Fibroblast of skin of left quadriceps (primary cell): ENCODE measurements around the gene REC8.

ENCODE experiments used
- DNase-seq, 2 experiments: peaks; one replicate each; pipeline ENCODE4 v3.0.0-alpha.2; 2013; ENCODE audit warnings: low read depth in 2 of 2

Gene REC8, protein sequence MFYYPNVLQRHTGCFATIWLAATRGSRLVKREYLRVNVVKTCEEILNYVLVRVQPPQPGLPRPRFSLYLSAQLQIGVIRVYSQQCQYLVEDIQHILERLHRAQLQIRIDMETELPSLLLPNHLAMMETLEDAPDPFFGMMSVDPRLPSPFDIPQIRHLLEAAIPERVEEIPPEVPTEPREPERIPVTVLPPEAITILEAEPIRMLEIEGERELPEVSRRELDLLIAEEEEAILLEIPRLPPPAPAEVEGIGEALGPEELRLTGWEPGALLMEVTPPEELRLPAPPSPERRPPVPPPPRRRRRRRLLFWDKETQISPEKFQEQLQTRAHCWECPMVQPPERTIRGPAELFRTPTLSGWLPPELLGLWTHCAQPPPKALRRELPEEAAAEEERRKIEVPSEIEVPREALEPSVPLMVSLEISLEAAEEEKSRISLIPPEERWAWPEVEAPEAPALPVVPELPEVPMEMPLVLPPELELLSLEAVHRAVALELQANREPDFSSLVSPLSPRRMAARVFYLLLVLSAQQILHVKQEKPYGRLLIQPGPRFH

DNA sequence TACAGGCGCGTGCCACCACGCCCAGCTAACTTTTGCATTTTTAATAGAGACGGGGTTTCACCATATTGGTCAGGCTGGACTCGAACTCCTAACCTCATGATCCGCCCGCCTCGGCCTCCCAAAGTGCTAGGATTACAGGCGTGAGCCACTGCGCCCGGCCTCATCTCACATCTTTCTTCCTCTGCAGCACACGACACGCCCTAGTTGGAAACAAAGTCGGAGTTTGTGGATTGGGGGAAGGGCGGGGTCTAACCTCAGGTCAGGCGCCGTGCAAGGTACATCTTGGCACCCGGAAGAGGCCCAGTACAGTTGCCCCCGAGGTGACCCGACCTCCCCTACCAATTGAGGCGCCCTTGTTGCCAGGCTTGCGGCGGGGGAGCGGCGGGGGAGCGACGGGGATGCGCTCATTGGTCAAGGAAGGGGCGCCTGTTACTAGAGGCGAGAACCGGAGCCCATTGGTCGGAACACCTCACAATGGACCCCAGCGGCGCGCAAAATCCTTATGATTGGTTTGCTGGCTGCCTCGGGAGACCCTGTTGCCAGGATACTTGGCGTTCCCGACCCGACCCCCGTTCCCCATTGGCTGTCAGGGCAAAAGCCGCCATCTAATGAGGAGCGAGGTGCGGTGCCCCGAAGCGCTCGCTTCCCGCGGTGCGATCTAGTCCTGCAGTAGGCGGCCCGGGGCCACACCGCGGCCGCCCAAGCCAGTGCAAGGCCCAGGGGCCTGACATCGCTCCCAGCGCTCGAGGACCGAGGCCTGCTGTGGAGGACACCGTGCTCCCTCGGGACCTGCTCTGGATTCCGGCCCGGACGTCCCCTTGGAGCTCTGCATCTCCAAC, at the start of gene REC8:
Gene REC8, plus strand, starts transcription at position 659 of the 839 bp plus-strand sequence. CDS start 473 bp downstream, outside the sequence.
- DNase-seq: peak; percentile 70 to 73

DNA sequence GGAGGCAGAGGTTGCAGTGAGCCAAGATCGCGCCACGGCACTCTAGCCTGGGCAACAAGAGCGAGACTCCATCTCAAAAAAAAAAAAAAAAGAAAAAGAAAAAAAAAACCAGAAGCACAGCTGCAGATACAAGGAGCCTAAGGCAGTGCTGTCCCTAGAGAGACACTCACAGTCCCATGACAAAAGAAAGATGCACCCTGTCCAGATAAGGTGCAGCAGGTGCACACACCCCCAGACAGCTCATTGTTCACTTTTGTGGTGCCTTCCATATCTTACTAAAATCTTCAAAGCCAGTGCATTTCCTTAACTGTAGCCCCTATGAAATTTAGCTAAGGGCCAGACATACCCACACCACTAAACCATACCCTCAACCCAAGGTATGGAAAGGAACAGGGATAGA, 49.5 kb upstream of the REC8 start:
- no peak for DNase-seq

DNA sequence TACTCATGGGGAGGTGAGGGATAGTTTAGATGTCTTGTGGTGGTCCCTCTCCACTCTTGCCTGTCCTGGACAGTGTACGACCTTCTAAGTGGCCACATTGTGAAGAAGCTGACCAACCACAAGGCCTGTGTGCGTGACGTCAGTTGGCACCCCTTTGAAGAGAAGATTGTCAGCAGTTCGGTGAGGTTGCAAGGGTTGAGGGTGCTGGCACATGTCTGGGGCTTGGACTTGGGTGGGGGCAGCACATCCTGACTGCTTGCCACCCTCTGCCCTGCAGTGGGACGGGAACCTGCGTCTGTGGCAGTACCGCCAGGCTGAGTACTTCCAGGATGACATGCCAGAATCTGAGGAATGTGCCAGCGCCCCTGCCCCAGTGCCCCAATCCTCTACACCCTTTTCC, 49.0 kb upstream of the REC8 start:
- DNase-seq: no peak

DNA sequence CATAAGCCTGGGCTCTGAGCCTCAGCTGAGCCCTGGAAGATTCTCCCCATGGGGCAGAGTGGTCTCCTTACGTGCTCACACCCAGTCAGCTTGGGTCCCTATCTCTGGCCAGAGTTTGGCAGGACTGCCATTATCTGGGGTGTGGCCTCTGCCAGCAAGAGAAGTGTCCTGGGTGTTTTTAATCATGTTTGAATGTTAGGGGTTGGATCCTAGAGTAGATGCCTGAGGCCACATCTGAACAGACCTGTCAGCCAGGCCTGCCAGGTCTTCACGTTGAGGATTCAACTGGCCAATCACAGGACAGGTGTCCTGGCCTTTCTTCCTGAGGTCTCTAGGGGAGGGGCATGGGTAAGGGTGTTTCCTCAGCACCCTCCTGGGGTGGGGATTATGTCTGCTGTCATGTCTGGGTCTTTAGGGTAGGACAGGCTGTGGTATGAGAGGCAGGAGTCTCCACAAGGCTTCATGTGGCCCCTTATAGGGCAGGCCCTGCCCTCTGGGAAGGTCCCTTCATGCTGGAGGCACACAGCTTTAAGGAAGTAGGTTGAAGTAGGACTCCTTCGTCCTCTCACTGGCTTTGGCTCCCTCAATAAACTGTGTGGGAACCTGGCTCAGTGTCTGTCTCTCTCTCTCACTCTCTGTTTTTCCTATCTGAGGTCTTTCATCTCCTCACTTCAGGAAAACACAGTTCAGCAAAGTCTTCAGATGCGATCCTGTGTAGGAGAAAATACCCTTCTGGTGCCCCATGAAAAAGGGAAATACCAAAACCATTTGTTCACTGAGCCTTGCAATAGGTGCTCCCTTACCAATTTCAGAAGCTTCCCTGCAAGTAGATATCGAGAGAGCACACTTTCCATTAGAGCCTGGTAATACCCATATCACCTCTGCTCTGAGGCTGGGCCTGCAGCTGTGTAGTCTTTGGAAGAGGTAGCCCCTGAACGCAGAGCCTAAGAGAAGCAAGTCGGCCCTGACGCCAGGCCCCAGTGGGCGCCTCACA, 48.2 kb upstream of the REC8 start:
- no peak for DNase-seq

DNA sequence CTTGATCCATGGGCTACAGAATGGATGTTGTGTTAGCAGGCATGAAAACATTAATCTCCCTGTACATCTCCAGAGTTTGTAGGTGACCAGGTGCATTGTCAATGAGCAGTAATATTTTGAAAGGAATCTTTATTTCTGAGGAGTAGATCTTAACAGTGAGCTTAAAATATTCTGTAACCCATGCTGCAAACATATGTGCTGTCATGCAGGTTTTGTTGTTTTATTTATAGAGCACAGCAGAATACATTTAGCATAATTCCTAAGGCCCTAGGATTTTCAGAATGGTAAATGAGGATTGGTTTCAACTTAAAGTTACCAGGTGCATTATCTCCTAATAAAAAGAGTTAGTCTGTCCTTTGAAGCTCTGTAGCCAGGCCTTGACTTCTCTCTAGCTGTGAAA, 44.9 kb upstream of the REC8 start:
- no peak for DNase-seq

DNA sequence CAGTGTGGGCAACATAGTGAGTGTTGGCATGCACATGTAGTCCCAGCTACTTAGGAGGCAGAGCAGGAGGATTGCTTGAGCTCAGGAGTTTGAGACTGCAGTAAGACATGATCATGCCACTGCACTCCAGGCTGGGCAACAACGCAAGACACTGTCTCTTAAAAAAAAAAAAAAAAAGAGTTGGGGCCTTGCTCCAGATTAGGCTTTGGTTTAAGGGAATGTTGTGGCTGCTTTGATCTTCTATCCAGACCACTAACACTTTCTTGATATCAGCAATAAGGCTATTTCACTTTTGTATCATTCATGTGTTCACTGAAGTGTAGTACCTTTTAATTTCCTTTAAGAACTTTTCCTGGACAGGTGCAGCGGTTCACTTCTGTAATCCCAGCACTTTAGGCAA, 44.2 kb upstream of the REC8 start:
- DNase-seq: no peak

DNA sequence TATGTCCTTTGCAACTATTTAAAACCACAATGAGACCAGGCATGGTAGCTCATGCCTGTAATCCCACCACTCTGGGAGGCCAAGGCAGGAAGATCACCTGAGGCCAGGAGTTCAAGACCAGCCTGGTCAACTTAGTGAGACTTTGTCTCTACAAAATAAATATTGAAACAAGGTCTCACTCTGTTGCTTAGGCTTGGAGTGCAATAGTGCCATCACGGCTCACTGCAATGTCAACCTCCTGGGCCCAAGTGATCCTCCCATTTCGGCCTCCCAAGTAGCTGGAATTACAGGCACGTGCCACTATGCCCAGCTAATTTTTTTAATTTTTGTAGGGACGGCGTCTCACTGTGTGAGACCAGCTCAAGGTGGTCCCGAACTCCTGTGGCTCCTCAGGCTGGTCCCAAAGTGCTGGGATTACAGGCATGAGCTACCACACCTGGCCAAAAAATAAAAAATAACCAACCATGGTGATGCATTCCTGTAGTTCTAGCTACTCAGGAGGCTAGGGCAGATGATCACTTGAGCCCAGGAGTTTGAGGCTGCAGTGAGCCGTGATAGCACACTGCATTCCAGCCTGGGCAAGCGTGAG, 42.4 kb upstream of the REC8 start:
- no peak for DNase-seq

DNA sequence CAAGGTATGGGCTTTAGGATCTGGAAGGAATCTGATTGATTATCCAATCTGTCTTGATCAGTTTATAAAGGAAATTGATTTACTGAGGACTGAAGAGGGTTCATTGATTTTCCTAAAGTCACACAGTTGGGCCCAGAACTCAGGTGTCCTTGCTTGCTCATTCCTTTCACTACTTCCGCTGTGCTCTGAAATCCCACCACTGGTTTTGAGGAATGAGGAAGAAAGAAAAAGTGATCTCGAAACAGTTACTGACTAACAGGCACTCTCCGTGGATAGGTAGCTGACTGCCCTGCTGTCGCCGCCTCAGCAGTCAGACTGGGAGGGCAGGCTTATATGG, 41.5 kb upstream of the REC8 start, which contains the start of gene FITM1:
Gene FITM1, plus strand, starts transcription at position 280 of the 337 bp plus-strand sequence. CDS start 905 bp downstream, outside the sequence.
- DNase-seq: no peak

DNA sequence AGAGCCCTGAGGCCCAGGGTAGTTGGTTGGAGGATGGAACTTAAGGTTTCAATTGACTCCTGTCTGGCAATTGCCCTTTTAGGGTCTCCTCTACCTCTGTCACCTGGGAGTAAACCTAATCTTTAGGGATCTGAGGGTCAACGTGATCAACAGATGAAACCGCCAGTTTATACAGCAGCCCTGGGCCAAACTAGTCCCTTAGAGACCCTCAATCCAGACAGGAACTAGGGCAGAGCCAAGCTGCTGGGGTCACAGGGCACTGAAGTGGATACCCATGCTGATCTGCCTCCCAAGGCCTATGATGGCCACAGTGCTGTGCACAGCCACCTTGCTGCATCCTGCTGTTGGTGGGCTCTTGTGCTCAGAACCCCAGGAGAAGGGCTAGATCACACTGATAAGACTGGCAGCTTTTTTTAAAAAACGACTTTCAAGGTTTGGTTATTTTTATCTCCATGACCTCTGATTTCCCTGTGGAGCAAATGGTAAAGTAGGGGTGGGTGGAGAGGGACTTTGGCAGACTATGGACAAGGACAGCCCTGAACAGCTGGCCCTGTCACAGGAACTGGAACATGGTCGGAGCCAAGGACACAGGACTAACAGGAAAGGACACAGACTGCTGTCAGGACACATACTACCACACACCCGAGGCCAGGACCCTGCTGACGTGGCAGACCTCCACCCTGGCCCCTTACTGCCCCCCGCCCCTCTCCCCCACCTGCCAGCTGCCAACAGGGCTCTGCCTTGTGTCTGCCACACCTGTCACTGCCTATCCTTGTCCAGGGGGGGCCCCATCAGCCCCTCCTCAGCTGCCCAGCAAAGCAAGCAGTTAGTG, 40.9 kb upstream of the REC8 start:
- DNase-seq: no peak

DNA sequence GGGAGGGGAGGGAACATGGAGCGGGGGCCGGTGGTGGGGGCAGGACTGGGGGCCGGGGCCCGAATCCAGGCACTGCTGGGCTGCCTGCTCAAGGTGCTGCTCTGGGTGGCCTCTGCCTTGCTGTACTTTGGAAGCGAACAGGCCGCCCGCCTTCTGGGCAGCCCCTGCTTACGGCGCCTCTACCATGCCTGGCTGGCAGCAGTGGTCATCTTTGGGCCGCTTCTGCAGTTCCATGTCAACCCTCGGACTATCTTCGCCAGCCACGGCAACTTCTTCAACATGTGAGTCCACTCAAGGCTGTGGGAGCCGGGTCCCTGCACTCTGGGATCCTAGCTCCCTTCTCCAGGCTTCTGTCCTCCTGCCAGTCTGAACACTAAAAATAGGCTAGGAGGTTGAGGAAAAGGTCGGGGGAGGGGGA, 40.3 kb upstream of the REC8 start:
- no peak for DNase-seq

DNA sequence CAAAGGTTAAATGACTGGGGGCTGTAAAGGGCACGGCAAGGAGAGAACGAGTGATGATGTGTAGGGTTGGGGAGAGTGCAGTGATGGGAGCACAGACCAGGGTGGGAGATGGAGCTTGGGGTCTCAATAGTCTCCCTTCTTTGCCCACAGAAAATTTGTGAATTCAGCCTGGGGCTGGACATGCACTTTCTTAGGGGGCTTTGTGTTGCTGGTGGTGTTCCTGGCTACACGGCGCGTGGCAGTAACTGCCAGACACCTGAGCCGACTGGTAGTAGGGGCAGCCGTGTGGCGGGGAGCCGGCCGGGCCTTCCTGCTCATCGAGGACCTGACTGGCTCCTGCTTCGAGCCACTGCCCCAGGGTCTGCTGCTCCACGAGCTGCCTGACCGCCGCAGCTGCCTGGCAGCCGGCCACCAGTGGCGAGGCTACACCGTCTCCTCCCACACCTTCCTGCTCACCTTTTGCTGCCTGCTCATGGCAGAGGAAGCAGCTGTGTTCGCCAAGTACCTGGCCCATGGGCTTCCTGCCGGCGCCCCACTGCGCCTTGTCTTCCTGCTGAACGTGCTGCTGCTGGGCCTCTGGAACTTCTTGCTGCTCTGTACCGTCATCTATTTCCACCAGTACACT, 39.7 kb upstream of the REC8 start:
- no peak for DNase-seq

DNA sequence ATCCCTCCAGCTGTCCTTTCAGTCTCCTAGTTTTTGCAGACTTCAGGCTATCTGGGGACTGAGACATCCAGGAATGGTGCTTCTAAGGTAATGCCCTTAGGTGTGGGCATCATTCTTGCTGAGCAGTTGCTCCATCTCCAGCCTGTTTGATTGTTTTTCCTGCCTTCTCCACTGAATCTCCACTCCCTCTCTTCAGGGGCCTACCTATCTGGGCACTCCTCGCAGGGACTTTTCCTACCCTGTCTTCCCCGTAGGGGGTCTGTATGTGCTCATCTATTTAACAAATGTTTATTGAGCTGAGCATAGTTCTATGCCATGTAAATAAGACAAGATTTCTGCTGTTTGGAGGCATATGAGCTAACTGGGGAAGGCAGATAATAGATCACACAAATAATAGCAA, 38.9 kb upstream of the REC8 start:
- DNase-seq: no peak

DNA sequence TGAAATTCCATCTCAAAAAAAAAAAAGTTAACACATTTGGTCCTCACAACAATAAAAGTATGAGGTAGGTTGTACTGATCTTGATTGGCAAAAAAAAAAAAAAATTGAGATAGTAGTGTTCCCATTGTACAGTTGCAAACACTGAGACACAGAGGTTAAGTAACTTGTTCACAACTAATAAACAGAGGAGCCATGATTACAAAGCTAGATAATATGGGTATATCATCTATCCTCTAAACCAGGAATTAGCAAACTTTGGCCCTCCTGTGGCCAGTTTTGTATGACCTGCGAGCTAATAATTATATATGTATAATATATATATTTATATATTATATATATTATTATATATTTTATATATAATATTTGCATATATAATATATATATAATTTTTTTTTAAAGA, 38.1 kb upstream of the REC8 start:
- DNase-seq: no peak

DNA sequence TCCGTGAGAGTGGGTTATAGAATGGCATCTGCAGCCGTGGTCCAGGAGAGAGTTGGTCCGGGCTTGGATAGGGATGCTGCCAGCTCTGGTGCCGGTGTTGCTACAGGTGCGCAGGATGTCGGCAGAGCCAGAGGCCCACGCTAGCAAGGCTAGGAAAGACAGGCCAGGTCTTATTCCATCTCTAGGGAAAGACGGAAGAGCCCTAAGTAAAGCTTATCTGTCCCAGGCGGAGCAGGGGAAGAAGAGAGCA, 36.4 kb upstream of the REC8 start:
- no peak for DNase-seq

DNA sequence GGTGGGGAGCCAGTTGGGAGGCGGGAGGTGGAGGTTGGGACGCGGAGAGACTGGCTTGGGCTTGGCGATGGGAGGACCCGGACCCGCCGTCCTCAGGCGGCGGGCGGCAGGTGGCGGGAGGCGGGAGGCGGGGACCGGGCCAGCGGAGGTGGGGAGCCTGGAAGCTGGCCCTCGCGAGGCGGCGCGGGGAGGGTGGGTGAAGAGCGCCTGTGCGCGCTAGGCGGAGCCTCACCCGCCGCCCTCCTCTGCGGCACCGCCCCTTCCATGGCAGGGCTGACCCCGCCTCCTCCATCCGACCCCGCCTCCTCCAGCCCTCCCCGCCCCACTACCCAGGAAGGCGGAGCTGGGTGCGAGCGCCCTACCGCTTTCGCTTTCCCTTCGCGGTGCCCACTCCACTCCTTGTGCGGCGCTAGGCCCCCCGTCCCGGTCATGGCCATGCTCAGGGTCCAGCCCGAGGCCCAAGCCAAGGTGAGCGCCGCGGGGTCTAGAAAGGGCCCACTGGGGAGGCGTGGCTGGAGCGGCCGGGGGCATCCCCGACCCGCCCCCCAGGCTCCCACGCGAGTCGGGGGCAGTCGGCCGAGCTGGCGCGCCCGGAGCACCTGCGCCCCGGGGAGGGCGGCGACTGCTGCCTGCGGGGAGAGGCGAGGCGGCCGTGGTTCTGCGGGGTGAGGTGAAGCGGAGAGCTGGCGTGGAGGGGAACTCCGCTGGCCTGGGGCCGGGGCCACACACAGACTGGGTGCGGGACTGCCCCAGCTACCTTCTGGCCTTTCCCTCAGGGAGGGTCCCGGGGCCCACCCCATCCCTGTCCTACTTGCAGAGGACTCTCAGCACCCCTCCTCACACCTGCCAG, 35.8 kb upstream of the REC8 start, which contains the start of gene PSME1:
Gene PSME1, plus strand, starts transcription at position 361 of the 850 bp plus-strand sequence. Its CDS starts 69 bp downstream, at position 430.
- DNase-seq: peak; percentile 60 to 65

DNA sequence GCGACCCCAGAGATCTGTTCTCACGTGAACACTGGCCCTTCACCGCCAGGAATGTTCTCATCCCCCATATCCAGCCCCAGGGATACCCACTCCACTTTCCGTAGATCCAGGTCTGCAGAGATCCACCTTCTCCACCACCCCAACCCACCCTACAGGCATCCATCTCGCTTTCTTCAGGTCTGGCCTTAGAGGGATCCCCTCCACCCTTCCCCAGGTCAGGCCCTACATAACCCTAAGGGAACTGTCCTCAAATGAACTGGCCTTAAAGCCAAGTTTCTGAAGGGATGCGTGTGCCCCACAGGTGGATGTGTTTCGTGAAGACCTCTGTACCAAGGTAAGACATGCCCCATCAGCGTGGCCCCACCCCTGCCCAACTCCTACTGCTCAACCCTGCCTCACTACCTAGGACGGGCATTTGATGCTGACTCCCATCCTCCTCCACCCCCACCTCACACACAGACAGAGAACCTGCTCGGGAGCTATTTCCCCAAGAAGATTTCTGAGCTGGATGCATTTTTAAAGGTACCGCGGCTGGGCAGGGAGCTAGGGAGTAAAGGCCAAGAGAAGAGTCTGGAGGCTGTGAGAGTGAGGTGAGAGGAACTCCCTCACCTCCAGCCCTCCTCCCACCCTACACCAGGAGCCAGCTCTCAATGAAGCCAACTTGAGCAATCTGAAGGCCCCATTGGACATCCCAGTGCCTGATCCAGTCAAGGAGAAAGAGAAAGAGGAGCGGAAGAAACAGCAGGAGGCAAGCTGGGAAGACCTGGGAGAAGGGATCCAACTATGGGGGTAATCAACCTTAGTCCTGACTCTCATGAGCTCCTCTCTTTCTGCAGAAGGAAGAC, 35.0 kb upstream of the REC8 start:
- DNase-seq: no peak

DNA sequence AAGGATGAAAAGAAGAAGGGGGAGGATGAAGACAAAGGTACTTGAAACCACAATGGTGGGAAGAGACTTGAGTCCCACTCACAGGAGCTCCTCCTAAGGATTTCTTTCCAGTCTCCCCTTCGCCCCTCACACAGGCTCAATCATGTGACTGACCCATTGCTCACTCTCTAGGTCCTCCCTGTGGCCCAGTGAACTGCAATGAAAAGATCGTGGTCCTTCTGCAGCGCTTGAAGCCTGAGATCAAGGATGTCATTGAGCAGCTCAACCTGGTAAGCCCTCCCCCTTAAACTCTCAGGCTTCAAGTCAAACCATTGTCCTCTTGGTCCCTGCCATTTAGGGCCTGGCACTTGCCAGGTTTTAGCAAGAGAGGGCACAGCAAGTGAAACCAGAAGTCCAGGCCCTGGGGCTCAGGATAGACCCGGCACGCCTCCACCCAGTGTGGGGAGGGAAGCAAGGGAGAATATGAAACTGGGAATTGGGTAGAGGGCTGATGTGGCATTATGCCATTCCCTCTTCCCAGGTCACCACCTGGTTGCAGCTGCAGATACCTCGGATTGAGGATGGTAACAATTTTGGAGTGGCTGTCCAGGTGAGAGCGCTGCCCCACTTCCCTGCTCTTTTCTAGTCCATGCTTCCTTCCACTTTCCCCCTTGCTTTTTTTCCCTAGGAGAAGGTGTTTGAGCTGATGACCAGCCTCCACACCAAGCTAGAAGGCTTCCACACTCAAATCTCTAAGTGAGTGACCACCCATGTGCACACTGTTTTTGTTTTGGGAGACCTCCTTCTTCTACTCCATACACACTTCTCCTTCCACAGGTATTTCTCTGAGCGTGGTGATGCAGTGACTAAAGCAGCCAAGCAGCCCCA, 34.1 kb upstream of the REC8 start:
- no peak for DNase-seq
